ENCODE results near the gene ACLY.

GRCh38 chr17:41873559-41874292 is 45.0 kb downstream of the ACLY start:
- TF ChIP-seq CTCF (IDR thresholded peaks at IDR 0.05) = no peak
- no peak for TF ChIP-seq POLR2A (IDR thresholded peaks at IDR 0.05)
